HepG2 (cell line): ENCODE measurements around the gene ZMYND19. TPM values are rescaled to one million over a fixed set of nuclear protein-coding genes. Genes with fewer than 3 reads are reported as not detected.

Source experiments
- ARNT ChIP-seq: fragments of 450-650 bp; IDR thresholded peaks from 2 replicates; pipeline ENCODE4 v1.6.1; 2017
- BHLHE40 ChIP-seq: IDR thresholded peaks from 2 replicates; pipeline ENCODE4 v1.6.1; 2011; ENCODE audit warnings: low read length, improper control_type of control experiment
- BRD4 ChIP-seq: sonication (generic); formaldehyde crosslinking; IDR thresholded peaks from 2 replicates; pipeline ENCODE4 v1.4.0; 2020; ENCODE audit warnings: missing genetic modification reagents
- DR1 ChIP-seq: sonication (generic); formaldehyde crosslinking; IDR thresholded peaks from 2 replicates; pipeline ENCODE4 v1.8.0; 2021; ENCODE audit warnings: mild to moderate bottlenecking, missing genetic modification reagents, inconsistent platforms
- ELF3 ChIP-seq: IDR thresholded peaks from 2 replicates; pipeline ENCODE4 v1.6.1; 2016; ENCODE audit warnings: missing genetic modification reagents, missing compliant biosample characterization
- HNF1B ChIP-seq: sonication (generic); formaldehyde crosslinking; IDR thresholded peaks from 2 replicates; pipeline ENCODE4 v1.5.1; 2020; ENCODE audit warnings: mild to moderate bottlenecking, moderate library complexity, missing genetic modification reagents
- KDM1A ChIP-seq: IDR thresholded peaks from 2 replicates; pipeline ENCODE4 v1.6.1; 2016; ENCODE audit warnings: missing compliant biosample characterization
- MTF2 ChIP-seq: sonication (generic); formaldehyde crosslinking; IDR thresholded peaks from 2 replicates; pipeline ENCODE4 v1.5.0; 2020; ENCODE audit warnings: missing genetic modification reagents, borderline replicate concordance
- ONECUT2 ChIP-seq: sonication (generic); formaldehyde crosslinking; IDR thresholded peaks from 2 replicates; pipeline ENCODE4 v1.4.0; 2020; ENCODE audit warnings: missing genetic modification reagents
- PREB ChIP-seq: sonication (generic); formaldehyde crosslinking; IDR thresholded peaks from 2 replicates; pipeline ENCODE4 v1.4.0; 2020; ENCODE audit warnings: missing genetic modification reagents
- RFX1 ChIP-seq: fragments of 450-650 bp; IDR thresholded peaks from 2 replicates; pipeline ENCODE4 v1.6.1; 2017
- RXRA ChIP-seq: sonication (generic); formaldehyde crosslinking; IDR thresholded peaks from 2 replicates; pipeline ENCODE4 v1.5.1; 2020; ENCODE audit warnings: missing genetic modification reagents
- SKI ChIP-seq: fragments of 450-650 bp; IDR thresholded peaks from one replicate; pipeline ENCODE4 v1.6.1; 2018; ENCODE audit warnings: mild to moderate bottlenecking; ENCODE audit not compliant: partially characterized antibody
- SMAD3 ChIP-seq: sonication (generic); formaldehyde crosslinking; IDR thresholded peaks from 2 replicates; pipeline ENCODE4 v1.4.0; 2020; ENCODE audit warnings: missing genetic modification reagents
- SPEN ChIP-seq: sonication (generic); formaldehyde crosslinking; IDR thresholded peaks from 2 replicates; pipeline ENCODE4 v1.5.1; 2020; ENCODE audit warnings: low read depth, mild to moderate bottlenecking, missing genetic modification reagents
- TARDBP ChIP-seq: sonication (generic); formaldehyde crosslinking; IDR thresholded peaks from 2 replicates; pipeline ENCODE4 v1.8.0; 2022; ENCODE audit warnings: mild to moderate bottlenecking, missing genetic modification reagents
- TCF7 ChIP-seq: sonication (generic); IDR thresholded peaks from 2 replicates; pipeline ENCODE4 v1.6.1; 2016; ENCODE audit warnings: antibody characterized with exemption, low read depth
- ZHX1 ChIP-seq: sonication (generic); formaldehyde crosslinking; IDR thresholded peaks from 2 replicates; pipeline ENCODE4 v1.8.1; 2022; ENCODE audit warnings: low read depth, mild to moderate bottlenecking, missing genetic modification reagents
- ZNF205 ChIP-seq: IDR thresholded peaks from 2 replicates; pipeline ENCODE4 v1.6.1; 2018; ENCODE audit warnings: missing biosample characterization, missing genetic modification reagents
- ZNF326 ChIP-seq: sonication (generic); formaldehyde crosslinking; IDR thresholded peaks from 2 replicates; pipeline ENCODE4 v1.4.0; 2020; ENCODE audit warnings: missing genetic modification reagents, borderline replicate concordance
- ZNF580 ChIP-seq: IDR thresholded peaks from 2 replicates; pipeline ENCODE4 v1.6.1; 2016; ENCODE audit warnings: low read depth, borderline replicate concordance
- ZNF710 ChIP-seq: sonication (generic); formaldehyde crosslinking; IDR thresholded peaks from 2 replicates; pipeline ENCODE4 v1.5.0; 2020; ENCODE audit warnings: mild to moderate bottlenecking, missing genetic modification reagents, borderline replicate concordance
- ZNF780A ChIP-seq: sonication (generic); formaldehyde crosslinking; IDR thresholded peaks from 2 replicates; pipeline ENCODE4 v1.8.0; 2022; ENCODE audit warnings: mild to moderate bottlenecking, missing genetic modification reagents, moderate library complexity
- polyA plus RNA-seq, 8 experiments: library from polyadenylated mRNA; depleted of rRNA in 3 of 8; stranded (reverse) in 7 of 8; unstranded in 1 of 8; fragments of >200 nt; fragmentation: Illumina TruSeq in 4 of 8; extraction: Trizol in 4 of 8; gene quantifications; 2 replicates each; pipeline versions ENCODE4 v1.2.1 to v1.2.3, GENCODE V29; 2011 to 2016; ENCODE audit warnings: low read depth in 4 of 8, missing spikeins in 1 of 8, mixed read lengths in 1 of 8; ENCODE audit not compliant: insufficient read depth in 1 of 8
- total RNA-seq, 5 experiments: library from RNA; depleted of rRNA; stranded (reverse); fragments of >200 nt; fragmentation: Illumina TruSeq; extraction: Trizol; gene quantifications; 2 replicates each; pipeline ENCODE4 v1.2.3, GENCODE V29; 2016; ENCODE audit warnings: low read depth in 1 of 5

ZMYND19 gene
- total and polyA plus RNA-seq, 2 of the 13 experiments (the other 11 are each of a cell fraction or from before 2014, with no cell fraction given), result 21.3 to 38.7 TPM

GRCh38 chr9:137578518-137579258 is 11.6 kb downstream of the ZMYND19 start, which contains the start of gene DPH7 (continued):
- TF ChIP-seq ZHX1 (CRISPR knock-in tag), result 0 out of 2 replicates have a peak, but pooled peaks have one; percentile 51
- peak; percentile 69 for TF ChIP-seq TARDBP
- no peak for TF ChIP-seq TCF7
- TF ChIP-seq ELF3 (CRISPR knock-in tag), result peak; percentile 66
- 0 out of 2 replicates have a peak, but pooled peaks have one; percentile 13 for TF ChIP-seq ONECUT2 (CRISPR knock-in tag)
- TF ChIP-seq MTF2, result peak; percentile 64; the same call in 1 of the 2 replicates
- TF ChIP-seq SKI, result peak; percentile 54
- TF ChIP-seq RFX1, result no peak
- peak; percentile 50 for TF ChIP-seq BRD4 (CRISPR knock-in tag)
- 0 out of 2 replicates have a peak, but pooled peaks have one; percentile 8 for TF ChIP-seq HNF1B (CRISPR knock-in tag)
- TF ChIP-seq DR1 (CRISPR knock-in tag), result peak; percentile 49
- no peak; the same call in 1 of the 2 replicates for TF ChIP-seq ZNF205
- peak; percentile 76; the same call in 1 of the 2 replicates for TF ChIP-seq ZNF780A (CRISPR knock-in tag)
- TF ChIP-seq RXRA (CRISPR knock-in tag), result no peak
- TF ChIP-seq ZNF580 (CRISPR knock-in tag), result peak; percentile 78; the same call in 1 of the 2 replicates
- no peak for TF ChIP-seq PREB
- TF ChIP-seq SPEN, result peak; percentile 95
- peak; percentile 56; the same call in 1 of the 2 replicates for TF ChIP-seq SMAD3 (CRISPR knock-in tag)
- no peak for TF ChIP-seq KDM1A (CRISPR knock-in tag)
- TF ChIP-seq ARNT, result no peak
- no peak for TF ChIP-seq ZNF710
- no peak for TF ChIP-seq ZNF326 (CRISPR knock-in tag)
- 0 out of 2 replicates have a peak, but pooled peaks have one; percentile 23 for TF ChIP-seq BHLHE40
